NCI-H2029 (cell line): ENCODE data around the gene PODXL2.
A peak's percentile ranks its signal among the peaks of the same experiment; 100 is the strongest.
"Not testable (repeated sequence)": the region's sequence is repeated elsewhere in the genome, so short reads cannot be mapped to it uniquely, and the experiment has no call there.

Experiments
- DNase-seq: peaks from one replicate; lab custom pipeline; 2025; lab: John Stamatoyannopoulos, UW

The PODXL2 gene

GRCh38 chr3:127688416-127689265 is 59.7 kb downstream of the PODXL2 start:
- peak; percentile 59 for DNase-seq

GRCh38 chr3:127689266-127689860 is 60.4 kb downstream of the PODXL2 start:
- no peak for DNase-seq

GRCh38 chr3:127690106-127690505 is 61.1 kb downstream of the PODXL2 start:
- DNase-seq = no peak

- DNase-seq = no peak
Measured at GRCh38 chr3:127690823-127691452, 62.0 kb downstream of the PODXL2 start.

GRCh38 chr3:127691489-127691888 is 62.5 kb downstream of the PODXL2 start:
- DNase-seq = no peak

- no peak for DNase-seq
Measured at GRCh38 chr3:127691974-127692373, 63.0 kb downstream of the PODXL2 start.

- DNase-seq = no peak
Measured at GRCh38 chr3:127692501-127693335, 63.7 kb downstream of the PODXL2 start.

- DNase-seq = no peak
Measured at GRCh38 chr3:127693336-127693843, 64.4 kb downstream of the PODXL2 start.

GRCh38 chr3:127694467-127695215 is 65.7 kb downstream of the PODXL2 start:
- DNase-seq = peak; percentile 77

GRCh38 chr3:127697551-127698240 is 68.7 kb downstream of the PODXL2 start:
- DNase-seq = peak; percentile 82

GRCh38 chr3:127698286-127698685 is 69.3 kb downstream of the PODXL2 start:
- no peak for DNase-seq

GRCh38 chr3:127698691-127699415 is 69.9 kb downstream of the PODXL2 start:
- no peak for DNase-seq

GRCh38 chr3:127699416-127700300 is 70.7 kb downstream of the PODXL2 start:
- DNase-seq = peak; percentile 16

- DNase-seq = no peak
Measured at GRCh38 chr3:127700406-127700805, 71.4 kb downstream of the PODXL2 start.

GRCh38 chr3:127701280-127701911 is 72.4 kb downstream of the PODXL2 start:
- no peak for DNase-seq

GRCh38 chr3:127702151-127702578 is 73.2 kb downstream of the PODXL2 start:
- DNase-seq = no peak

GRCh38 chr3:127704840-127705239 is 75.9 kb downstream of the PODXL2 start:
- not testable (repeated sequence) for DNase-seq

- no peak for DNase-seq
Measured at GRCh38 chr3:127706312-127706711, 77.3 kb downstream of the PODXL2 start.
